Measurements from ENCODE around the gene GRIK2.

Gene GRIK2

GRCh38 chr6:101454106-101454676 lies 60.7 kb downstream of the GRIK2 start:
- no peak for DNase-seq (ENCODE audit: low read depth in 2 of 2)

- DNase-seq (ENCODE audit: low read depth in 2 of 2) = no peak
These were observed 64.8 kb downstream of the GRIK2 start for GRCh38 chr6:101458336-101458735.

GRCh38 chr6:101458826-101459225 lies 65.3 kb downstream of the GRIK2 start:
- no peak for DNase-seq (ENCODE audit: low read depth in 2 of 2)

GRCh38 chr6:101462576-101462975 lies 69.1 kb downstream of the GRIK2 start:
- DNase-seq (ENCODE audit: low read depth in 2 of 2) = no peak

- DNase-seq (ENCODE audit: low read depth in 2 of 2) = no peak
These were observed 72.4 kb downstream of the GRIK2 start for GRCh38 chr6:101465863-101466262.

GRCh38 chr6:101477436-101477835 lies 83.9 kb downstream of the GRIK2 start:
- DNase-seq (ENCODE audit: low read depth in 2 of 2) = no peak

- no peak for DNase-seq (ENCODE audit: low read depth in 2 of 2)
These were observed 85.4 kb downstream of the GRIK2 start for GRCh38 chr6:101478891-101479290.

- no peak for DNase-seq (ENCODE audit: low read depth in 2 of 2)
These were observed 89.1 kb downstream of the GRIK2 start for GRCh38 chr6:101482606-101483005.

GRCh38 chr6:101484781-101485180 lies 91.3 kb downstream of the GRIK2 start:
- no peak for DNase-seq (ENCODE audit: low read depth in 2 of 2)

GRCh38 chr6:101486124-101486523 lies 92.6 kb downstream of the GRIK2 start:
- no peak for DNase-seq (ENCODE audit: low read depth in 2 of 2)

- DNase-seq (ENCODE audit: low read depth in 2 of 2) = no peak
These were observed 93.2 kb downstream of the GRIK2 start for GRCh38 chr6:101486726-101487125.

- no peak for DNase-seq (ENCODE audit: low read depth in 2 of 2)
These were observed 95.9 kb downstream of the GRIK2 start for GRCh38 chr6:101489456-101489855.

- no peak for DNase-seq (ENCODE audit: low read depth in 2 of 2)
These were observed 97.3 kb downstream of the GRIK2 start for GRCh38 chr6:101490857-101491256.

GRCh38 chr6:101502818-101503217 lies 109.3 kb downstream of the GRIK2 start:
- no peak for DNase-seq (ENCODE audit: low read depth in 2 of 2)

- DNase-seq (ENCODE audit: low read depth in 2 of 2) = no peak
These were observed 116.0 kb downstream of the GRIK2 start for GRCh38 chr6:101509536-101509935.

GRCh38 chr6:101513181-101513580 lies 119.7 kb downstream of the GRIK2 start:
- DNase-seq (ENCODE audit: low read depth in 2 of 2) = no peak

GRCh38 chr6:101516578-101516977 lies 123.1 kb downstream of the GRIK2 start:
- DNase-seq (ENCODE audit: low read depth in 2 of 2) = no peak

GRCh38 chr6:101517632-101518031 lies 124.1 kb downstream of the GRIK2 start:
- DNase-seq (ENCODE audit: low read depth in 2 of 2) = no peak

GRCh38 chr6:101522254-101522653 lies 128.7 kb downstream of the GRIK2 start:
- DNase-seq (ENCODE audit: low read depth in 2 of 2) = no peak

- no peak for DNase-seq (ENCODE audit: low read depth in 2 of 2)
These were observed 134.0 kb downstream of the GRIK2 start for GRCh38 chr6:101527467-101527866.

- DNase-seq (ENCODE audit: low read depth in 2 of 2) = no peak
These were observed 135.3 kb downstream of the GRIK2 start for GRCh38 chr6:101528801-101529200.

GRCh38 chr6:101531538-101531937 lies 138.0 kb downstream of the GRIK2 start:
- no peak for DNase-seq (ENCODE audit: low read depth in 2 of 2)

GRCh38 chr6:101534386-101534785 lies 140.9 kb downstream of the GRIK2 start:
- no peak for DNase-seq (ENCODE audit: low read depth in 2 of 2)

- DNase-seq (ENCODE audit: low read depth in 2 of 2) = no peak
These were observed 141.3 kb downstream of the GRIK2 start for GRCh38 chr6:101534821-101535220.

Data from activated CD8-positive, alpha-beta memory T cell treated with anti-CD3 and anti-CD28 coated beads for 4 hours (primary cell).